ENCODE measurements around the gene KBTBD4. TPM values are rescaled to one million over a fixed set of nuclear protein-coding genes. Genes with fewer than 3 reads are reported as not detected.

KBTBD4 gene
- total RNA-seq, 1 donor from 2014 or later: 12.1 TPM

GRCh38 chr11:47545298-47545697, 33.5 kb downstream of the KBTBD4 start:
- H3K27ac Mint-ChIP-seq (ENCODE audit: unreplicated experiment): no peak overlapping the region
- H3K36me3 Mint-ChIP-seq (ENCODE audit: low read depth, unreplicated experiment): peaks cover 7% of the 10 kb centered on the region
- no peak for TF ChIP-seq CTCF (IDR thresholded peaks at IDR 0.05; ENCODE audit: unreplicated experiment)
- peaks cover 1% of the 10 kb centered on the region for H3K27me3 Mint-ChIP-seq (ENCODE audit: unreplicated experiment)
- H3K4me3 Mint-ChIP-seq (ENCODE audit: unreplicated experiment): no peak overlapping the region
- no peaks in the 10 kb centered on the region for H3K9me3 Mint-ChIP-seq (ENCODE audit: unreplicated experiment)
- DNase-seq (ENCODE audit: low spot score): no peak
- H3K4me1 Mint-ChIP-seq (ENCODE audit: unreplicated experiment): peaks cover 17% of the 10 kb centered on the region

- Mint-ChIP-seq H3K9me3 (ENCODE audit: unreplicated experiment) (no peaks in the 10 kb centered on the region), H3K27ac (ENCODE audit: unreplicated experiment) (peak overlapping the region; percentile 28), H3K4me3 (ENCODE audit: unreplicated experiment) (no peak overlapping the region), H3K27me3 (ENCODE audit: unreplicated experiment) (peaks cover 1% of the 10 kb centered on the region), H3K4me1 (ENCODE audit: unreplicated experiment) (peaks cover 31% of the 10 kb centered on the region), H3K36me3 (ENCODE audit: low read depth, unreplicated experiment) (peaks cover 4% of the 10 kb centered on the region)
- DNase-seq (ENCODE audit: low spot score): no peak
- no peak for TF ChIP-seq CTCF (IDR thresholded peaks at IDR 0.05; ENCODE audit: unreplicated experiment)
These were observed 37.7 kb downstream of the KBTBD4 start for GRCh38 chr11:47541070-47541469.

GRCh38 chr11:47539681-47540039, 39.1 kb downstream of the KBTBD4 start:
- H3K36me3 Mint-ChIP-seq (ENCODE audit: low read depth, unreplicated experiment): peaks cover 4% of the 10 kb centered on the region
- no peaks in the 10 kb centered on the region for H3K9me3 Mint-ChIP-seq (ENCODE audit: unreplicated experiment)
- H3K27ac Mint-ChIP-seq (ENCODE audit: unreplicated experiment): peak overlapping the region; percentile 74
- peaks cover 1% of the 10 kb centered on the region for H3K27me3 Mint-ChIP-seq (ENCODE audit: unreplicated experiment)
- H3K4me3 Mint-ChIP-seq (ENCODE audit: unreplicated experiment): peak overlapping the region; percentile 72
- DNase-seq (ENCODE audit: low spot score): no peak
- peaks cover 34% of the 10 kb centered on the region for H3K4me1 Mint-ChIP-seq (ENCODE audit: unreplicated experiment)
- no peak for TF ChIP-seq CTCF (IDR thresholded peaks at IDR 0.05; ENCODE audit: unreplicated experiment)

GRCh38 chr11:47538741-47539565, 39.8 kb downstream of the KBTBD4 start:
- DNase-seq (ENCODE audit: low spot score): no peak
- H3K36me3 Mint-ChIP-seq (ENCODE audit: low read depth, unreplicated experiment): peaks cover 4% of the 10 kb centered on the region
- no peak for TF ChIP-seq CTCF (IDR thresholded peaks at IDR 0.05; ENCODE audit: unreplicated experiment)
- H3K27me3 Mint-ChIP-seq (ENCODE audit: unreplicated experiment): peaks cover 1% of the 10 kb centered on the region
- H3K4me3 Mint-ChIP-seq (ENCODE audit: unreplicated experiment): peak overlapping the region; percentile 76
- H3K27ac Mint-ChIP-seq (ENCODE audit: unreplicated experiment): peak overlapping the region; percentile 89
- H3K4me1 Mint-ChIP-seq (ENCODE audit: unreplicated experiment): peaks cover 30% of the 10 kb centered on the region
- H3K9me3 Mint-ChIP-seq (ENCODE audit: unreplicated experiment): no peaks in the 10 kb centered on the region

GRCh38 chr11:47536915-47537314, 41.9 kb downstream of the KBTBD4 start:
- peaks cover 1% of the 10 kb centered on the region for H3K27me3 Mint-ChIP-seq (ENCODE audit: unreplicated experiment)
- no peak overlapping the region for H3K4me3 Mint-ChIP-seq (ENCODE audit: unreplicated experiment)
- peaks cover 27% of the 10 kb centered on the region for H3K4me1 Mint-ChIP-seq (ENCODE audit: unreplicated experiment)
- TF ChIP-seq CTCF (IDR thresholded peaks at IDR 0.05; ENCODE audit: unreplicated experiment): no peak
- no peak for DNase-seq (ENCODE audit: low spot score)
- H3K27ac Mint-ChIP-seq (ENCODE audit: unreplicated experiment): no peak overlapping the region
- no peaks in the 10 kb centered on the region for H3K9me3 Mint-ChIP-seq (ENCODE audit: unreplicated experiment)
- peaks cover 4% of the 10 kb centered on the region for H3K36me3 Mint-ChIP-seq (ENCODE audit: low read depth, unreplicated experiment)

Measured in endothelial cell (in vitro differentiated cells).